GM18526 (cell line): ENCODE measurements around the gene AGXT.

Source experiments
- POLR2A ChIP-seq: IDR thresholded peaks from 3 replicates; pipeline ENCODE4 v1.6.1; 2011; ENCODE audit not compliant: insufficient read length; ENCODE audit errors: extremely low read depth

Gene AGXT

GRCh38 chr2:240906911-240907590, 38.4 kb downstream of the AGXT start:
- no peak for TF ChIP-seq POLR2A

DNA sequence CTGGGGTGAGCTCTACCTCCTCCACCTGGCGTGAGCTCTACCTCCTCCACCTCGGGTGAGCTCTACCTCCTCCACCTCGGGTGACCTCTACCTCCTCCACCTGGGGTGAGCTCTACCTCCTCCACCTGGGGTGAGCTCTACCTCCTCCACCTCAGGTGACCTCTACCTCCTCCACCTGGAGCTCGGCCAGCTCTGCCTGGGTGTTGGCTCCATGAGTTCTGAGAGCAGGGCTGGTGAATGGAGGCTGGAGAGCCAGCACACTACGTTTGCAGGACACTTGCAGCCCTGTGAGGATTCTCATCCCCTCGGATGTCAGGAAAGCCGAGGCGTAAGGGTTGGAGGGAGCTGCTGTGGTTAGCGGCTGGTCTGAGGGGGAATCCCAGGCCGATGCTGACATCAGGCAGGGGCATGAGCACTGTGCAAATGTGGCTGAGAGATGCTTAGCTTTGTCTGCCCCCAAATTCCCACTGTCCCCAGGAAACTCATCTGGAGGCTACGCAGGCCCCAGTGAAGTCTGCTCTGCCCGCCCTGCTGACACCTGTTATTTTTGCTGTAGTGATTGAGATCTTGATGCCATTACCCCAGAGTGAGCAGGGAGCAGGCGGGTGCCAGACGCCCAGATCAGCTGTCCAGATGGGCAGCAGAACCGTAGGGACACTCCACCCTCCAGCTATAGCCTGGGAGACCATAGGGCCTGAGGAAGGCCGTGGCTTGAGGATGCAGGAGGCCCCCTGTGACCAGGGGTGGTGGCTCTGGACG, 40.8 kb downstream of the AGXT start:
- TF ChIP-seq POLR2A = no peak

DNA sequence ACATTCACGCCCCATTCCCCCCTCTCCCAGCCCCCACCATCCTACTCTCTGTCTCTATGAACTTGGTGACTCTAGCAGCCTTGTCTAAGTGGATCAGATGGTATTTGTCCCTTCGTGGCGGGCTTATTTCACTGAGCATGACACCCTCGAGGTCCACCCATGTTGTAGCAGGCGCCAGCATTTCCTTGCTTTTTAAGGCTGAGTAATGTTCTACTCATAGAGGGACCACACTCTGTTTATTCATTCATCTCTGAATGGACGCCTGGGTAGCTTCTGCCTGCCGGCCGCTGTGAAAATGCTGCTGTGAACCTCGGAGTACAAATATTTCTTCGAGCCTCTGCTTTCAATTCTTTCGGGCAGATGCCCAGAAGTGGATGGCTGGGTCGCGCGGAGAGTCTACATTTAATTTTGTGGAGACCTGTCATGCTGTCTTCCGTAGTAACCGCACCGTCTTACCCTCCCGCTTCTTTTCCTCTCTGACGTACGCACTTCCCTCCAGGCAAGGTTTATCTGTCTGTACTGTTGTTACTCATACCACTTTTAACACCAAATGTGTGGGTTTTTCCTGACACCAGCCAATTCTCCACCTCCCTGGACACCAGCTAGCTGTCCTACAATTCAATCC, 43.1 kb downstream of the AGXT start:
- TF ChIP-seq POLR2A = no peak

- TF ChIP-seq POLR2A = no peak
Observed at GRCh38 chr2:240912878-240913809, 44.5 kb downstream of the AGXT start.

GRCh38 chr2:240913810-240914644, 45.4 kb downstream of the AGXT start:
- no peak for TF ChIP-seq POLR2A

- TF ChIP-seq POLR2A = no peak
Observed at GRCh38 chr2:240914645-240915525, 46.3 kb downstream of the AGXT start.

DNA sequence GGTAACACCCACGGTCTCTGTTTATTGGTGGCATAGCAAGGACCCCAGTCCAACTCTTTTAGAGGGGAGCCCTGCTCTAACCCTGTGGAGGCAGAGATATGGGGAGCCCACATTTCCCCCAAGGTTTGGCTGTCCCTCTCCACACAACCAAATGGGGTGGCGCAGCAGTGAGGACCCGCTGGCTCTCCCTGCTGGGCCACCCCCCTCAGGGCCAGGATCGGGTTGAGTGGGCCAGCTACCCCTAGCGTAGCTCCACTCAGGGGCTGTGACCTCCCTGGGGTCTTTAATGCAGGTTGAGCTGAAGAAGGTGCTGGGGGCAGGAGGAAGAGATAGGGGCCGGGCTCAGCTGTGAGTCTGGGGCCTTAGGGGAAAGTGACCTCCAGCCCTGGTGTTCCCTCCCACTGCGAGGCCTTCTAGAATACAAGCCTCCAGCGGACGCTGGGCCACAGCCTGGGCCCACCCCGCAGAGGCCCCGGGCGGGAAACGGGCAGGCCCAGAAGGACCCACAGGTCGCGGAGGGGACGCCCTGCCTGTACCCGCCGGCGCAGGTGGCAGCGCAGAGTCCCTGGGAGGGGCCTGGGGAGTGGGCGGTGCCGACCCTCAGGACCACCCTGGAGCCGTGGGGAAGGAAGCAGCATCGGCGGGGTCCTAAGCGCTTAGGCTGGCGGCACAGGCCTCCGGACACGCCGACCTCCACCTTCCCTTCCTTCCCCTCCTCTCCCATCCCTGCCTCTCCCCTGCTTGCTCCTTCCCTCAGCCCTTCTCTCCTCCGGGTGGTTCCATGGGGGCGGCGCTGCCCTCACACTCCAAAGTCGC, 47.1 kb downstream of the AGXT start:
- no peak for TF ChIP-seq POLR2A

DNA sequence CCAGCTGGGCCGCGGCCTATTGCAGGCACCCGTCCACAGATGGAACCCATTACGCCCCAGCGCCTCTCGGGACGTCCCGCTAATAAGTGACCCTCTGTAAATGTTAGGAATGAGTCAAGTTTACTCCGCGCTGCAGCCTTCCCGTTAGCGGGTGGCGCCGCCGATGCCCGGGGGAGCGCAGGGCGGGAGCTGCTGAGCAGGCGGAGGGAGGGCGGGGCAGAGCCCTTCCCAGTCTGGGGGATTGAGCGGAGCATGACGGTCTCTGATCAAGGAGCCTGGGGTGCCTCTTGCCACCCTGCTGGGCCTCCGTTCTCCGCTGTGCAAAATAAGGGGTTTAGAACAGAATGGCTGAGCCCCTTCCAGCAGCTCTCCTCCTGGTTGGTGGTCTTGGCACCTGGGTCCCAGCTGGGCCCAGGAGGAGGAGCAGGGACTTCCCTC, 48.0 kb downstream of the AGXT start:
- no peak for TF ChIP-seq POLR2A

DNA sequence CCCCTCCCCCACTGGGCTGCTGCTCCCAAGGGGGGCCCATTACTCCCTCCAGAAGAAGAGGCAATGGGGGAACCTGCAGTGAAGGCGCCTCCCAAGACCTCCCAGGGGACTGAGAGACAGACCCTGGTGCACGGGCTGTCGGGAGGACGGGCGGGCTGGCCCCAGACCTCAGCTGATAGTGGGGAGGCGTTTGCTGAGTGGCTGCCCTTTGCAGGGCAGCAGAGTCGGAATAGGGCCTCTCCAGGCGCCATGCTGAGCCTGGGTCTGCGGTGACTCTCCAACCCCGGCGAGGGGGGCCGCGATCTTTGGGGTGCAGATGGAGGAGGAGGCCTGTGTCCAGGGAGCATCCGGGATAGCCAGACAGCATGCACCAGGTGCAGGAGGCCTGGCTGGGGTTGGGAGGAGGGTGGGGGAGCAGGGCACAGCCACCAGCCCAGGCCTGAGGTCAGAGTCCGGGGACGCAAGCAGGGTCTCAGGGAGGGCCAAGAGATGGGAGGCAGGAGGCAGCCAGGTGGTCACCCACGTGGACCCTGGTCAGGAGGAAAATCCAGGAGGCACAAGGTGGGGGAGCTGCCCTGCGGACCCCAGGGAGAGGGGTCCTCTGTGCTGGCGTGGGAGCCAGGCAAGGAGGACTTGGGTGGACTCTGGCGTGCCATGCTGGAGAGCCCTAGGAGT, 48.5 kb downstream of the AGXT start:
- no peak for TF ChIP-seq POLR2A

GRCh38 chr2:240917684-240918257, 49.1 kb downstream of the AGXT start:
- no peak for TF ChIP-seq POLR2A

GRCh38 chr2:240918258-240919091, 49.9 kb downstream of the AGXT start:
- no peak for TF ChIP-seq POLR2A
